PC-3 (cell line): ENCODE data around the gene NIPSNAP3A. TPM values are rescaled to one million over a fixed set of nuclear protein-coding genes. Genes with fewer than 3 reads are reported as not detected.

ENCODE experiments used
- ATAC-seq: fragments of 200-7000 bp; cut with Tn5 transposase; 2 replicates; pipeline ENCODE4 v1.9.1; 2020; ENCODE audit warnings: mild to moderate bottlenecking, moderate library complexity
- BruUV-seq: library from RNA; stranded (reverse); fragments of 400-500 nt; replicated peaks from 2 replicates; lab custom pipeline; 2021; lab: Mats Ljungman, UMichigan
- CTCF ChIA-PET: fragments of 300-600 bp; sonication (Branson Sonifier 250); formaldehyde crosslinking; loops from one replicate; lab custom pipeline; 2022; ENCODE audit warnings: antibody characterized with exemption; lab: Charles Lee
- POLR2A ChIA-PET: fragments of 300-600 bp; sonication (Branson Sonifier 250); formaldehyde crosslinking; loops from one replicate; lab custom pipeline; 2022; ENCODE audit warnings: antibody characterized with exemption; ENCODE audit not compliant: unreplicated experiment; lab: Charles Lee
- DNase-seq: peaks from one replicate; pipeline ENCODE4 v3.0.0-alpha.2; 2015
- H2AFZ ChIP-seq: fragments of 300-600 bp; sonication (generic); 2 replicates; pipeline ENCODE4 v1.6.0; 2016; ENCODE audit warnings: antibody characterized with exemption, low read length
- H3F3A ChIP-seq: fragments of 300-600 bp; sonication (generic); one replicate; pipeline ENCODE4 v1.6.0; 2017; ENCODE audit warnings: antibody characterized with exemption, low read length, control low read depth, mild to moderate bottlenecking; ENCODE audit not compliant: unreplicated experiment
- H3K27ac ChIP-seq: fragments of 300-600 bp; sonication (generic); 2 replicates; pipeline ENCODE4 v1.5.1; 2016; ENCODE audit warnings: mild to moderate bottlenecking, low read length
- H3K27me3 ChIP-seq: fragments of 300-600 bp; sonication (generic); 2 replicates; pipeline ENCODE4 v1.6.1; 2016; ENCODE audit warnings: low read length, mixed read lengths
- H3K36me3 ChIP-seq: fragments of 300-600 bp; sonication (generic); 2 replicates; pipeline ENCODE4 v1.6.1; 2016; ENCODE audit warnings: low read depth, mixed run types, low read length, mixed read lengths
- H3K4me1 ChIP-seq: fragments of 300-600 bp; sonication (generic); 2 replicates; pipeline ENCODE4 v1.5.1; 2016; ENCODE audit warnings: low read length; ENCODE audit not compliant: insufficient read depth
- H3K4me2 ChIP-seq: fragments of 300-600 bp; sonication (generic); 2 replicates; pipeline ENCODE4 v1.6.0; 2016; ENCODE audit warnings: low read length
- H3K4me3 ChIP-seq: fragments of 300-600 bp; sonication (generic); 2 replicates; pipeline ENCODE4 v1.5.1; 2016; ENCODE audit warnings: mild to moderate bottlenecking, low read length, mixed read lengths
- H3K79me2 ChIP-seq: fragments of 300-600 bp; sonication (generic); 2 replicates; pipeline ENCODE4 v1.6.1; 2017; ENCODE audit warnings: low read length, mixed read lengths
- H3K9ac ChIP-seq: fragments of 300-600 bp; sonication (generic); 2 replicates; pipeline ENCODE4 v1.6.0; 2016; ENCODE audit warnings: mild to moderate bottlenecking, low read length
- H3K9me2 ChIP-seq: fragments of 300-600 bp; sonication (generic); replicated peaks from 2 replicates; pipeline ENCODE4 v1.6.1; 2016; ENCODE audit warnings: mixed run types, low read length, mixed read lengths
- H3K9me3 ChIP-seq: fragments of 300-600 bp; sonication (generic); 2 replicates; pipeline ENCODE4 v1.6.1; 2016; ENCODE audit warnings: low read length, mixed read lengths
- H4K20me1 ChIP-seq: fragments of 300-600 bp; sonication (generic); 2 replicates; pipeline ENCODE4 v1.6.1; 2016; ENCODE audit warnings: low read length, mixed read lengths
- CTCF ChIP-seq: fragments of 300-600 bp; sonication (generic); conservative IDR thresholded peaks from 2 replicates; pipeline ENCODE4 v1.5.1; 2017; ENCODE audit warnings: antibody characterized with exemption, low read depth, mild to moderate bottlenecking, low read length
- EZH2 ChIP-seq: fragments of 300-600 bp; sonication (generic); IDR thresholded peaks from one replicate; pipeline ENCODE4 v1.6.1; 2017; ENCODE audit warnings: antibody characterized with exemption, mild to moderate bottlenecking, low read length; ENCODE audit not compliant: unreplicated experiment
- EZH2phosphoT487 ChIP-seq: fragments of 300-600 bp; sonication (generic); IDR thresholded peaks from 2 replicates; pipeline ENCODE4 v1.6.1; 2018; ENCODE audit warnings: mild to moderate bottlenecking, antibody characterized with exemption, low read length, borderline replicate concordance
- intact Hi-C: fragments of 100-400 bp; cut with micrococcal nuclease; formaldehyde crosslinking; loops from 2 replicates; pipeline ENCODE4 v1.9.0; 2023
- total RNA-seq: library from RNA; depleted of rRNA; stranded (reverse); fragments of >200 nt; gene quantifications from 2 replicates; pipeline ENCODE4 v1.2.3, GENCODE V29; 2014

Gene NIPSNAP3A
- total RNA-seq, 1 experiment from 2014 or later: 9.1 TPM

GRCh38 chr9:104774831-104775573 lies 27.5 kb downstream of the NIPSNAP3A start:
- Histone ChIP-seq H3K9me3 (no peaks in the 10 kb centered on the region), H3K79me2 (no peaks in the 10 kb centered on the region), H3K27ac (no peak overlapping the region), H2AFZ (no peak overlapping the region), H4K20me1 (no peaks in the 10 kb centered on the region), H3K4me2 (no peak overlapping the region), H3K27me3 (no peaks in the 10 kb centered on the region), H3K4me1 (no peaks in the 10 kb centered on the region), H3K9ac (no peak overlapping the region), H3K4me3 (no peak overlapping the region), H3K36me3 (no peaks in the 10 kb centered on the region), H3F3A (no peaks in the 10 kb centered on the region), H3K9me2 (no peaks in the 10 kb centered on the region)
- DNase-seq (no peak), ATAC-seq (no peak)
- TF ChIP-seq CTCF: no peak
- no peak for TF ChIP-seq EZH2
- TF ChIP-seq EZH2phosphoT487: no peak
- no TSS peak for BruUV-seq
- intact Hi-C loops: no loop called here
- ChIA-PET CTCF (no interaction called here), POLR2A (no interaction called here)

- no peak overlapping the region for H3K27ac ChIP-seq
- ChIA-PET CTCF (no interaction called here), POLR2A (no interaction called here)
- no peak overlapping the region for H3K9ac ChIP-seq
- no TSS peak for BruUV-seq
- no peaks in the 10 kb centered on the region for H4K20me1 ChIP-seq
- no peaks in the 10 kb centered on the region for H3K79me2 ChIP-seq
- no peaks in the 10 kb centered on the region for H3K9me3 ChIP-seq
- intact Hi-C loops: no loop called here
- no peaks in the 10 kb centered on the region for H3K27me3 ChIP-seq
- H3K4me3 ChIP-seq: no peak overlapping the region
- no peak overlapping the region for H2AFZ ChIP-seq
- TF ChIP-seq EZH2phosphoT487: no peak
- no peak for TF ChIP-seq EZH2
- no peak for TF ChIP-seq CTCF
- no peaks in the 10 kb centered on the region for H3K9me2 ChIP-seq
- no peak for DNase-seq
- no peaks in the 10 kb centered on the region for H3F3A ChIP-seq
- no peaks in the 10 kb centered on the region for H3K36me3 ChIP-seq
- H3K4me1 ChIP-seq: no peaks in the 10 kb centered on the region
- no peak for ATAC-seq
- H3K4me2 ChIP-seq: no peak overlapping the region
These were observed 28.1 kb downstream of the NIPSNAP3A start for GRCh38 chr9:104775574-104775936.

GRCh38 chr9:104775976-104776375 lies 28.5 kb downstream of the NIPSNAP3A start:
- Histone ChIP-seq H3F3A (no peaks in the 10 kb centered on the region), H3K9me2 (no peaks in the 10 kb centered on the region), H3K4me2 (no peak overlapping the region), H4K20me1 (no peaks in the 10 kb centered on the region), H3K36me3 (no peaks in the 10 kb centered on the region), H2AFZ (no peak overlapping the region), H3K4me3 (no peak overlapping the region), H3K27me3 (no peaks in the 10 kb centered on the region), H3K79me2 (no peaks in the 10 kb centered on the region), H3K9ac (no peak overlapping the region), H3K27ac (no peak overlapping the region), H3K4me1 (peaks cover 1% of the 10 kb centered on the region; the same call in 1 of the 2 replicates), H3K9me3 (no peaks in the 10 kb centered on the region)
- TF ChIP-seq EZH2phosphoT487: no peak
- TF ChIP-seq EZH2: no peak
- TF ChIP-seq CTCF: no peak
- intact Hi-C loops: no loop called here
- DNase-seq (no peak), ATAC-seq (no peak)
- no TSS peak for BruUV-seq
- CTCF ChIA-PET: no interaction called here
- POLR2A ChIA-PET: no interaction called here
